Measurements from ENCODE around the gene LAIR2.

- TF ChIP-seq SPI1 (IDR thresholded peaks at IDR 0.05; ENCODE audit: borderline replicate concordance, insufficient read depth, low read depth, low read length): no peak
- TF ChIP-seq CREB1 (IDR thresholded peaks at IDR 0.05; ENCODE audit: low read depth): no peak
- no peak for TF ChIP-seq CTCF (IDR thresholded peaks at IDR 0.05 in 2 of 3, conservative IDR thresholded peaks at IDR 0.05 in 1 of 3; ENCODE audit: control insufficient read depth in 2 of 3, extremely low read depth in 1 of 3, insufficient read depth in 1 of 3, low read depth in 3 of 3, low read length in 3 of 3)
- TF ChIP-seq PAX5 (IDR thresholded peaks at IDR 0.05; ENCODE audit: borderline replicate concordance, low read depth, low read length): no peak
- no peak for TF ChIP-seq RAD51 (IDR thresholded peaks at IDR 0.05)
- TF ChIP-seq RFX5 (IDR thresholded peaks at IDR 0.05; ENCODE audit: low read depth, low read length): no peak
- TF ChIP-seq STAT1 (conservative IDR thresholded peaks at IDR 0.05): no peak
- no peak for TF ChIP-seq POLR2AphosphoS5 (IDR thresholded peaks at IDR 0.05; ENCODE audit: low read length)
- TF ChIP-seq TAF1 (IDR thresholded peaks at IDR 0.05; ENCODE audit: borderline replicate concordance, low read depth, low read length): no peak
- no peak for TF ChIP-seq RCOR1 (conservative IDR thresholded peaks at IDR 0.05; ENCODE audit: low read depth, low read length)
- no peak for TF ChIP-seq NFYB (IDR thresholded peaks at IDR 0.05; ENCODE audit: insufficient read depth, low read depth, low read length)
- no peak for TF ChIP-seq FOS (IDR thresholded peaks at IDR 0.05; ENCODE audit: borderline replicate concordance, extremely low read depth, insufficient read length)
- TF ChIP-seq NR2C1 (IDR thresholded peaks at IDR 0.05): no peak
Measured at GRCh38 chr19:54485851-54486250, 16.8 kb upstream of the LAIR2 start.
